HG03378 (cell line): ENCODE results near the gene CYP1A1.

ENCODE experiments used
- ATAC-seq: cut with Tn5 transposase; IDR thresholded peaks from one replicate; pipeline ENCODE4 v1.9.1; 2021; ENCODE audit warnings: mild to moderate bottlenecking, moderate library complexity; ENCODE audit not compliant: unreplicated experiment

Gene CYP1A1, protein sequence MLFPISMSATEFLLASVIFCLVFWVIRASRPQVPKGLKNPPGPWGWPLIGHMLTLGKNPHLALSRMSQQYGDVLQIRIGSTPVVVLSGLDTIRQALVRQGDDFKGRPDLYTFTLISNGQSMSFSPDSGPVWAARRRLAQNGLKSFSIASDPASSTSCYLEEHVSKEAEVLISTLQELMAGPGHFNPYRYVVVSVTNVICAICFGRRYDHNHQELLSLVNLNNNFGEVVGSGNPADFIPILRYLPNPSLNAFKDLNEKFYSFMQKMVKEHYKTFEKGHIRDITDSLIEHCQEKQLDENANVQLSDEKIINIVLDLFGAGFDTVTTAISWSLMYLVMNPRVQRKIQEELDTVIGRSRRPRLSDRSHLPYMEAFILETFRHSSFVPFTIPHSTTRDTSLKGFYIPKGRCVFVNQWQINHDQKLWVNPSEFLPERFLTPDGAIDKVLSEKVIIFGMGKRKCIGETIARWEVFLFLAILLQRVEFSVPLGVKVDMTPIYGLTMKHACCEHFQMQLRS

DNA sequence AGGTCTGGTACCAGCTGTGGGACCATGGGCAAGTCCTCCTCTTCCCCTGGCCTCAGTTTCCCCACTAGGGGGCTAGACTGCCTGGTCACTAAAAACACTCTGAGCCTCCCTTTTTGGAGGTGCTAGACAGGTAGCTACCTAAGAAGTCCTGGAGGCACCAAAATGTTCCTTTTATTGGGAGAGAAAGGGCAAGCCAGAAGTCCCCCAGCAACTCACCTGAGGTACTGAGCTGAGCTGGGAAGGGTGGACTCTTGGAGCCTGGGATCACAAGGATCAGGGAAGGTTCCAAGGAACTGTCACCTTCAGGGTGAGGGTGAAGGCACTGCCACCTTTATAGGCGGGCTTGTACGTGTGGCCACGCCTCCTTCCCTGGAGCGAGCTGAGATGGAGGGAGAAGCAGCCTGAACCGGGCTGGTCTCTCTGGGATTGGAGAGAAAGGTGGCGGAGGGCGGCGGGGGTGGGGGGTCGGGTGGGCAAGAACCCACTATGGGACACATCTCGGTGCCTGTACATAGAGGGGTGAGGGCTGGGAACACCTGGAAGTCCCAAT is at the start of gene CYP1A1:
TSS of gene CYP1A1 (minus strand) at position 304 of the 550 bp plus-strand sequence. CDS start 2,431 bp downstream, outside the sequence.
- ATAC-seq = no peak

DNA sequence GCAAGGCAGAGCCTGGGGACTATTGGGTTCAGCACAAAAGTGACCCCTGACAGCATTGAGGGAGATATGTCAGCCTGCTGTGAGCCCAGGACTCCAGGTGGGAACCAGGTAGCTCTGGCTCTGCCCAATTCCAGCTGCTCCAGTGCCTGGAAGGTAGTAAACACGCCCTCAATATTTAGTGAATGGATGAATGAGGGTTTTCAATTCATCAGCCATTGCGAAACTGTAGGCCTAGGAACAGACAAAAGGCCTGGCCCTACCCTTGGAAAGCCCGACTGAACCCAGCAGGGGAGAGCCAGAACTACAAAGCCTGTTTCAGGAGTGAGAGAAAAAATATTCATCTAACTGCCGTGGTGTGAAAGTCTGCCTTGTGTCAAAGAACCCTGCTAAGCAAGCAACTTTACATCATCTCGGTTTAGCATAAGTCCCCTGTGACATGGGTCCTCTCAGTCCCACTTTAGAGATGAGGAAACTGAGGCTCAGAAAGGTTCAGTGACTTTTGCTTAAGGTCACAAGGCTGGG is 48.5 kb upstream of the CYP1A1 start:
- ATAC-seq = no peak

DNA sequence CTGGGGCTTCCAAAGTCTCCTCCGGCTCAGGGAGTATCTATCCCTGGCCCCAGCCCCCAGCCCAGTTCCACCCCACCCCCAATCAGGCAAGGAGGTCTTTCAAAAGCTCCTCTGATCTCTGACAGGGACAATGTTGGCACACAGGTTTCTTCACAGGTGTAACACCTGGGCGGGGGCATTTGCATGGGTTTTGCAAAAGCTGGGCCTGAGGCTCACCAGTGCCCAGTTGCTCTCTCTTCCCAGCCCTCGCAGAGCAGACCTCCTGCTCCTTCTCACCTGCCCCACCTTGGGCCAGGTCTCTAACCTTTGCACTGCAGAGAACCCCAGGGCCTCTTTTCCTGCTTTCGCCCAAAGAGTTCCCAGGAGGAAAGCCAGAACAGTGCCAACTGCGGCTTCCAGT is 48.0 kb upstream of the CYP1A1 start:
- no peak for ATAC-seq

DNA sequence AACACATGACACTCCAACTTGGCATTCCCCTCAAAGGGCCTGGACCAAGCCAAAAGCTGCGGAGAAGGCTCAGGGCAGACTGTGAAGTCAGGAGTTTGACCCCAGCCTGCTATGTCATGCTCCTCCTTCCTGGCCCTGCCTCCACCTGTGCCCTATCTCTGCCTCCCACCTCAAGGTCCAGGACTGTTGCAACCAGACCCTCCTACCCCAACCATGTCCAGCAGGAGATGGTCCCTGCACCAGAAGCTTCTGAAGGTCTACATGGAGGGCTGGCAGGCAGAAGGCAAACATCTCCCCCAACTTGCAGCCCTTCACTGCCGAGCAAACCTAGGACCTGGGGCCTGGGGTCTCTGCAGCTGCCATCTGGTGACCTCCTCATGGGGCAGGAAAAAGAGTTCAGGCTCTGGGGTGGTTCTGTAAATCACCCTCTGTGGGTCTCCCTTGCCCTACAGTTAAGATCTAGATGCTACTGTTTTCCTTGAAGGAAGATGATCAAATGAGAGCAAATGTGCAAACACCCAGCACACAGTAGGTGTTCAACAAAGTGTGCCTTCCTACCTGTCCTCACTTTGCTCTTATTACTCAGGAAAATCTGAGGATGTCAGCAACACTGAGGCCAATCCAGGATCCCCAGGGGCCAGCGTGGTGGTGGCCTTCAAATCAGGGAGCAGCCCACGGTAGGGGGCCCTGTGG is 45.0 kb upstream of the CYP1A1 start:
- no peak for ATAC-seq

DNA sequence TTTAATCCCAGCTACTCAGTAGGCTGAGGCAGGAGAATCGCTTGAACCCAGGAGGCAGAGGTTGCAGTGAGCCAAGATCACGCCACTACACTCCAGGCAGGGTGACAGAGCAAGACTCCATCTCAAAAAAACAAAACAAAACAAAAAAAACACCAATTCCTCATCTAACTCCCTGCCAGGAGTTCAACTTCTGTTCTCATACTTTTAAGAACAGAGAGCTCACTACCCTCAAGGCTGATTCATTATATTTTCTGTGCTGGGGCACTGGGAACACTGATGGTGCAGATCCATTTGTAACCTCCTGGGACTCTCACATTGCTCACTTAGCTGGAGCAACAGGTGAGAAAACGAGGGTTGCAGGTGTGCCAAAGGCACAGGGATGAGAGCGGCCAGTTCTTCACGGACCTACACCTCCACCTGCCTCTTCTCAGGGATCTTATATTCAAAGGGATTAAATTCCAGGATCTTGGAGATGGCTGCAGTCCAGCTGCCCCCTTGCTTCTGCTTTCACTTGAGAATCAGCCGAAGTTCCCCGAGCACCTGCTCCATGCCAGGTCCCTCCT is 44.2 kb upstream of the CYP1A1 start:
- ATAC-seq = no peak

DNA sequence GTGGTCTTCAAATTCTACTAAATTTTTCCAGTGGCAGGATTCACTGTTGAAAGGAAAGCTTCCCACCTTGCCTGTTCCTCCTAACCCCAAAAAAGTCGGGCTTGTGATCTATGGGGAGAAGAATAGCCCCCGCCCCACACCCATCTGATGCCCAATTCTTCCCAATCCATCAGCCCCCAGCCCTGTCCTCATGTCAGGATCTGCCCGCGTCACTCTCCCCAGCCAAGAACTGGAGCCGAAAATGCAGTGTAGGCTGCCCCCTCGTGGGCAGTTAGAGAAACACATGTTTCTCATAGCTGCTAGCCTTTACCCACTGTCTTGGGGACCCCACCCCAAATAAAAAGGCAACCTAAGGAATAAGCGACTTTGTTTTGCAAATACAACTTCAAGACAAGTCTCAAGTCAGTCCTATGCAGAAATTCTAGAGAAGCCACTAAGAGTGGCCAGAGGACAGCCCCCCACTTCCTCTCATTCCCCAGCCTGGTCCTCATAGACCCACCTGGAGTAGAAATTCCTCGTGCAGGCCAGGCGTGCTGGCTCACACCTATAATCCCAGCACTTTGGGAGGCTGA is 43.5 kb upstream of the CYP1A1 start:
- no peak for ATAC-seq

DNA sequence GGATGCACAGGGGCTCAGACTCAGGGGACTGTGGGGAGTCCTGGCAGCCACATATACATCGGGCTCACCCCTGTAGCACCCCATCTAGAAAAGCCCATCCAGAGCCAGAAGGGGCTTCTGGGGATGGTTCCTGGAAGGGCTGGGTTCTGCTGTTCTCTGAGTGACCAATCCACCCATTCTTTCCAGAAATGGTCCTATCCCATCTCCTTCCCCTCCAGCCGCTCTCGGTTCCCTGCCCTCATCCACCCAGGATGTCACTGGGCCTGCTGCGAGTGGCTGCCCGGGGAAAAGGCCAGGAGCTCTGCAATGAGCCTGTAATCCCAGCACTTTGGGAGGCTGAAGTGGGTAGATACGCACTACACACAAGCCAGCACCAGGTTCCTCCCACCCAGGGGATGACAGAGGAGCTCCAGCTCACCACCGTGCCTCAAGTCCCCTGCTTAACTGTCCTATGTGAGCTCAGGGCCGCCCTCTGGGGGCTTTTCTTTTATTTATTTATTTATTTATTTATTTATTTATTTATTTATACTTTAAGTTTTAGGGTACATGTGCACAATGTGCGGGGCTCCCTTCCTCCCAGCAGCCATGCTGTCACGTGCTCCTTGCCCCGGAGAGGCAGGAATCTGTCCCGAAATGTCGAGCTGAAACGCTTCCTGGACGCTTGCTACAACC is 42.9 kb upstream of the CYP1A1 start:
- no peak for ATAC-seq

DNA sequence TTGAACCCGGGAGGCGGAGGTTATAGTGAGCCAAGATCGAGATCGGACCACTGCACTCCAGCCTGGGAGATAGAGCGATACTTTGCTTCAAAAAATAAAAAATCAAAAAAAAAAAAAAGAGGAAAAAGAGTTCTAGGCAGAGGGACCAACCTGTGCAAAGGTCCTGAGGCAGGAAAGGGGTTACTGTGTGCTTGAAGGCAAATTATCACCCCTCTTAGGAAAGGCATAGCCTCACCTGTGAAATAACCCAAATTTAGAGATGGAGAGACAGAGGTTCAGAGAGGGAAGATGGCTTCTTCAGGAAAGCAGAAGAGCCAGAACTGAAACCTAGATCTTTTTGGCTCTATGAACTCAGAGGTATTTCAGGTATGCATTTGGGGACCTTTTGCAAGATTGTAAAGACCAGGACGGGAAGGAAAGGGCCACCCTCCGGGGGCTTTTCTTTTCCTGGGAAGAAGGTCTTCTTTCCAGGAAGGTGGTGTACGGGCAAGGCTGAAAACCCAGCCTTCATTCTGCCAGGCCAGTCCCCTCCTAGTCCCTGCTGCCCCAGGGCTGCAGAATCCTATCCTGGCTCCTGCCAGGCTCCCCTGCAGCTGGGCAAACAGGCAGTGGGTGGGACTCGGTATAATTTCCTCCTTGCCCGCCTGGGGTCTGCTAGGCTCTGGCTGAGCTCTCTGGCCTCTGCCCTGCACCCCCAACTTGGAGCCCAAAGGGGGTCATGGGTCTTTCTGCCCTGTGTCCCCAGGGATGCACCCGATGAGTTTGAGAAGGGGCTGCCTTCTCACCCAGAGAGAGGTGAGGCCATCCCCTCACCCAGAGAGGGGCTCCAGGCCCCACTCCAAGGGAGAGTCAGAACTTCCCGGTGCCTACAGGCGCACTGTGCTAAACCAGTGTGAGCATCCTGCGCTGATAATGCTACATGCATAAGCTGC is 42.1 kb upstream of the CYP1A1 start:
- no peak for ATAC-seq

DNA sequence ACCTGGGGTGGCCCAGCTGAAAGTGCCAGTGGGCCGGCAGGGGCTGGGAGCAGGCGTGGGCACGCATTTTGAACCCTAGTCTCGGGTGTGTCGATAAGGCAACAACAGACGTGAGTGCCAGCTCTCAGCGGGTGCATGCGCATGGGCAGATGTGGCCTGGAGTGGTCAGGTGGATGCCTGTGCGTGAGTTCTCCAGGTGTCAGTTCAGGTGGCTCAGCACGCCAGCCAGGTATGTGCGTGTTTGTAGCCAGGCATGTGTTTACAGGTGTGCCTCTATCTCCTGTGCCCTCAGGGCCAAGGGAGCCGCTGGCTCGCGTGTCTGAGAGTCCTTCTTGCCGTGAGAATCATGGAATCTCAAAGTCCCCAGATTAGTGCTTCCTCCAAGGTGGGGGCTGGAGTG is 38.1 kb upstream of the CYP1A1 start:
- no peak for ATAC-seq

DNA sequence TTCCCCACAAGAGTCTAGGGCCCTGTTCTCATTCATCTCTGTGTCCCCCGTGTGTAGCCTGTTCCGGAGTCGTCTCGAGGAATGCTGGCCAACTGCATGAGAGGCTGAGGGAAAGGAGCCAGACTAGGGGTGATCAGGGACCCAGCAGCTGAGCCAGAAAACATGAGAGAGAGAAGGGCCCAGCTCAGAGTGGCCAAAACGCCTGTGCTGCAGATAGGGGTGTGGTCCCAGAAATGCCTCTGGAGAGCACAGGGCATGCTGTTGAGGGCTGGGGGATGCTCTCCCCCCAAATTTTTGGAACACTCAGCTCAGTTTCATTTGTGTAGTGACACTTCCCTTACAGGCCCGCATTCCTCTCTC is 37.4 kb upstream of the CYP1A1 start:
- no peak for ATAC-seq

DNA sequence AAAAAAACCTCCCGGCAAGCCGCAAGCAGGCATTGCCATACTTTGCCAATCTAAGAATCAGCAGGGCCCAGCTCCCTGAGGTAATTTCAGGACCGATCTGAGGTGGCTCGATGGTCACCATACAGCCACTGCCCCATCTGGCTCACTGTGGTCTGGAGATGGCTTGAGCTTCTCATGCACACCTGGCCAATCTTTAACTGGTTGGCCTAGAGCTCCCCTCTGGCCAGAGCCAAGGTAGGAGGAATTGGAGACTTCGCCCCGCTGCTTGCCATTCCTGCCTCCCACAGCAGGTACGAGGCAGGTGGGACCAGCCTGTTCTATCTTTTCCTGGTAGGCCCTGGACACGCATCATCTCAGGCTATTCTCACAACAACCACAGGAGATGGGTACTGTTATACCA is 33.4 kb upstream of the CYP1A1 start:
- ATAC-seq = no peak

DNA sequence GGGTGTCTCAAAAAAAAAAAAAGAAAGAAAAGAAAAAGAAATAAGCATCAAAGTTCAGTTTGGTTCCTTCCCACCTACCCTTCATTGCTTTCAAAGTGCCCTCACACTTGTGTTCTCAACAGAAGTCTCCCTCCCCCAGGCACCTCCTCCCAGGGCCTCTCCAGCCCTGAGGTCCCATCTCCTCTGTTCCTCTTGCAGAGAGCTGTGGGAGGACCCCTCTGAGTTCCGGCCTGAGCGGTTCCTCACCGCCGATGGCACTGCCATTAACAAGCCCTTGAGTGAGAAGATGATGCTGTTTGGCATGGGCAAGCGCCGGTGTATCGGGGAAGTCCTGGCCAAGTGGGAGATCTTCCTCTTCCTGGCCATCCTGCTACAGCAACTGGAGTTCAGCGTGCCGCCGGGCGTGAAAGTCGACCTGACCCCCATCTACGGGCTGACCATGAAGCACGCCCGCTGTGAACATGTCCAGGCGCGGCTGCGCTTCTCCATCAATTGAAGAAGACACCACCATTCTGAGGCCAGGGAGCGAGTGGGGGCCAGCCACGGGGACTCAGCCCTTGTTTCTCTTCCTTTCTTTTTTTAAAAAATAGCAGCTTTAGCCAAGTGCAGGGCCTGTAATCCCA is 29.4 kb upstream of the CYP1A1 start:
- ATAC-seq = no peak

DNA sequence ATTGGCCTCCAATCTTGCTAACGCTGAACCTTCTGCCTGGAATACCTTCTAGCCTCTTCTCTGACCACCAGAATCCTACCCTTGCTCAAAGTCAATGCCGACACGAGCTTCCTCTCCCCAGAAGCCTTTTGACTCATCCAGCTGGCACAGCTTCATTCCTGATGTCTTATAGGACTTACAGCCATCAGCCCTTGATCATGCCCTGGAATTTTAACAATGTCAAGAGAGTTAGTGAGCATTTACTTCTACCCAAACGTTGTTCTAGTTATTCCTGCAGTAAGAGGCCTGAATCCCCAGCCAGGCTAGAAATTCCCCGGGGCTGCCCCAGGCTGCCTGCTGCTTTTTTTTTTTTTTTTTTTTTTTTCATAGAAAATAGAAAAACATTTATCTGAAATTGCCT is 27.2 kb upstream of the CYP1A1 start:
- no peak for ATAC-seq

DNA sequence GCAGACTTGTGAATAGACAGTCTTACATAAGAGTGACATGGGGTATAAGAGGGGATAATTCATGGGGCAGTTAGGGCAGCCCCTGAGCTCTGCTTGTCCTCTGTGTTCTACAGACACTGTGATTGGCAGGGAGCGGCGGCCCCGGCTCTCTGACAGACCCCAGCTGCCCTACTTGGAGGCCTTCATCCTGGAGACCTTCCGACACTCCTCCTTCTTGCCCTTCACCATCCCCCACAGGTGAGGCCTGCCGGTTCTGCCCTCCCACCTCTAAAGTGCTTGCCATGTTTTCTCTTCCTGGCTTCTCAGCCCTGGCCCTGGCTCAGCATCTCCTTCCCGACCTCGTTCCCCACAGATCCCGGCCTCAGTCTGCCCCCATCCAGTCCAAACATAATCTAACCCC is 26.7 kb upstream of the CYP1A1 start:
- no peak for ATAC-seq

DNA sequence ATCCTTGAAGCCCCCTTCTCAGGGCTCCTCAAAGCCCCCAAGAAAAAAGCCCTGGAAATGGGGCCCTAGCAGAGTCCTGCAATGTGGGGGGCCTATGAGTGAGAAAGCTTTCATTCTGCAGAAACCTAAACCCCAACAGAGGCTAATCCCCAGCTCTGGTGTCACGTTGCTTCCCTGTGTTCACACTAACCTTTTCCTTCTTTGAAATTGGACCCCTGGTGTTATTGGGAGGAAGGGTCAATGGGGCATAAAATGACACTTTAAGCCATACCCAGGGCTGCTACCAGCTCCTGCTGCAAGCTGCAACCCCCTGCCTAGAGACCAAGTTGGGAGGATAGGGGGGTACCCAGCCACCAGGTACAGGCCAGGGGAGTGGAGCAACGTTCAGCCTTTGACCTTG is 25.4 kb upstream of the CYP1A1 start:
- ATAC-seq = no peak

DNA sequence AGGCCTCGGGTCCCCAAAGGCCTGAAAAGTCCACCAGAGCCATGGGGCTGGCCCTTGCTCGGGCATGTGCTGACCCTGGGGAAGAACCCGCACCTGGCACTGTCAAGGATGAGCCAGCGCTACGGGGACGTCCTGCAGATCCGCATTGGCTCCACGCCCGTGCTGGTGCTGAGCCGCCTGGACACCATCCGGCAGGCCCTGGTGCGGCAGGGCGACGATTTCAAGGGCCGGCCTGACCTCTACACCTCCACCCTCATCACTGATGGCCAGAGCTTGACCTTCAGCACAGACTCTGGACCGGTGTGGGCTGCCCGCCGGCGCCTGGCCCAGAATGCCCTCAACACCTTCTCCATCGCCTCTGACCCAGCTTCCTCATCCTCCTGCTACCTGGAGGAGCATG is 24.5 kb upstream of the CYP1A1 start:
- ATAC-seq = no peak

DNA sequence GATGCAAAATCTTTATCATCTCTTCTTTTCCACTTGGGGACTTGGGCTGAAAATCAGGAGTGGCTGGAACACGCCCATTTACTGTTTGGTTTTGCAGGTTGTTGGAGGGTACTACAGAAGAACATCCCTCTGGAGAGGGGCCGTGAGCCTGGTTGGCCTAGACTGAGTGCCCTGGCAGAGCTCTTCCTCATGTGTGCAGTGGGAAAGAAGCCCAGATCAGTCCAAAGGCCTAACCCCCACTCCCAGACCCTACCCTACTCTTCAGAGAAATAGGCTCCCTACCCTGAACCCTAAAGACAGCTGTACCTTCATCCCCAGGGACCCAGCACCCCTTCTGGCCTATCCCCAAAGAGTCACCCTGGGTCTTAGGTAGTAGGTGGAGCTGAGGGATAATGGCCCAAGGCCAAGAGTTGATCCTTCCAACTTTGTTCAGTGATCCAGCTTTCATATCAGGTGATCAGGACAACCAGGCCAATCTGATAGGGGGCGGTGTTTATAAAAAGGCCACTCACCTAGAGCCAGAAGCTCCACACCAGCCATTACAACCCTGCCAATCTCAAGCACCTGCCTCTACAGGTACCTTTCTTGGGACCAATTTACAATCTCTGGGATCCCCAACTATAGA is 23.1 kb upstream of the CYP1A1 start, which contains the start of gene CYP1A2:
TSS of gene CYP1A2 (plus strand) at position 524 of the 625 bp plus-strand sequence. CDS start 894 bp downstream, outside the sequence.
- ATAC-seq = no peak

DNA sequence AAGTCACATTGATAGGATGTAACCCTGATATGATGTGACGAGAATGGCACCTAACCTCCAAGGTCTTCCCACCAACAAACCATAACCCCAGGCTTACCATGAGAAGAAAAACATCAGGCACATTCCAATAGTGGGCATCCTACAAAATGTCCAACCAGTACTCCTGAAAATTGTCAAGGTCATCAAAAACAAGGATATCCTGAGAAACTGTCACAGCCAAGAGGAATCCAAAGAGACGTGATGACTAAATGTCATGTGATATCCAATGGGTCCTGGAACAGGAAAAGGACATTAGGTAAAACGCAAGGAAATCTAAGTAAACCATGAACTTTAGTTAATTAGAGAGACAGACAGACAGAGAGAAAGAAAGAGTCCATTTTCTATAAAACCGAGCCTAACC is 21.1 kb upstream of the CYP1A1 start:
- ATAC-seq = no peak
